Measurements from ENCODE around the gene PPP2R5D. TPM values are rescaled to one million over a fixed set of nuclear protein-coding genes. Genes with fewer than 3 reads are reported as not detected.

PPP2R5D gene
- total and polyA plus RNA-seq, 9 of the 15 experiments (the other 6 are each of a cell fraction or from before 2014, with no cell fraction given), result 1.3 to 96.1 (median 38.4) TPM

DNA sequence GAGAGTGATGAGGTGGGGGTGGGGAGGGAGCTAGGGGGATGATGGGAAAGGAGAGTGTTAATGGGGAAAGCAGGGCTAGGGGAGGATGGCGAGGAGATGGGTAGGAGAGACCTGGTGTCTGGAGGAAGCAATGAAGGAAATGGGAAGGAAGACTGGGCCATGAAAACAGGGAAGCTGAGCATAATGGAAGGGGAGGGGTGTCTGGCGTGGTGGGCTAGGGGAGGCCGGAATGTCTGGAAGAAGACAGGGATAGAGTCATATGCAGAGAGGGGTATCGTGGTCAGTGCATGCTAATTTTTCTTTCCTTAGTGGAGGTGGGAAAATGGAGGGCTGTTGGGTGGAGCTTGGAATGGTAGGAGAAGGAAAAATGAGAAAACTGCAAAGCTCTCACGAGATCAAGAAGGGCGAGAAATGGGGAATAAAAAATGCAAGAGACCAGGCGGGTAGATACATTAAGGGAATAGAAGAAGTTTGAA is 30.1 kb downstream of the PPP2R5D start:
- H3K9ac ChIP-seq (ENCODE audit: insufficient read depth in 1 of 2, low read depth in 2 of 2, low read length in 2 of 2), result peak overlapping the region; percentile 89 to 91
- BruUV-seq (replicated peaks), result TSS peak; percentile 72
- intact Hi-C loops (cut with micrococcal nuclease) (loop anchor here (1.0 to 2.0 kb wide), 3 partner anchors 36 to 85 kb away; partner anchors contain the start of genes CNPY3, KLC4, MRPL2 and PEX6), in situ Hi-C loops (cut with MboI) (no loop called here)
- H3K4me2 ChIP-seq (ENCODE audit: insufficient read depth, low read length), result peak overlapping the region; percentile 100
- peaks cover 4% of the 10 kb centered on the region; the same call in 1 of the 2 replicates for H4K20me1 ChIP-seq (replicated peaks; ENCODE audit: control insufficient read depth, insufficient read depth, low read length)
- peaks cover 70% of the 10 kb centered on the region for H3K36me3 ChIP-seq (ENCODE audit: control insufficient read depth, insufficient read depth, low read length)
- FAIRE-seq (peak; percentile 23), DNase-seq (ENCODE audit: extremely low read depth in 1 of 4, low spot score in 3 of 4) (no peak), ATAC-seq (no peak; the same call in 2 of the 3 replicates)
- peaks cover 49% of the 10 kb centered on the region for H3K79me2 ChIP-seq (ENCODE audit: control insufficient read depth, insufficient read depth, low read length)
- POLR2A ChIA-PET, result interaction anchor here (0.6 to 3.9 kb wide), 26 partner anchors 9 to 1098 kb away, joined by 3 to 23 read pairs (median 4); partner anchors contain the start of genes CUL7, KLC4, MRPL2 and PEX6
- H3K9me3 ChIP-seq (replicated peaks; ENCODE audit: control insufficient read depth, insufficient read depth, low read depth, low read length), result no peaks in the 10 kb centered on the region
- 3% methylated on average over 6 of the region's 7 CpGs for WGBS (ENCODE audit: insufficient coverage, low coverage, missing lambda C conversion rate)
- H3K4me1 ChIP-seq (replicated peaks in 1 of 2; ENCODE audit: control insufficient read depth in 2 of 2, insufficient read depth in 2 of 2, low read length in 2 of 2), result peaks cover 34 to 44% of the 10 kb centered on the region in 2 experiments; a peak in 4 of 5 replicates
- H2AFZ ChIP-seq (ENCODE audit: low read depth, low read length), result peak overlapping the region; percentile 73
- no peaks in the 10 kb centered on the region for H3K27me3 ChIP-seq (ENCODE audit: control insufficient read depth in 2 of 2, insufficient read depth in 2 of 2, low read length in 2 of 2)
- peak overlapping the region; percentile 79 for H3K4me3 ChIP-seq
- H3K9me1 ChIP-seq (ENCODE audit: control insufficient read depth, insufficient read depth, low read length), result no peaks in the 10 kb centered on the region
- peak overlapping the region; percentile 81 for H3K27ac ChIP-seq (ENCODE audit: extremely low read depth, low read depth, low read length)
- CTCF ChIA-PET (ENCODE audit: low intra/inter-chr PET ratio), result no interaction called here
- no peak for TF ChIP-seq KLF10 (CRISPR knock-in tag; IDR thresholded peaks at IDR 0.05)
- TF ChIP-seq, protein P1, sequence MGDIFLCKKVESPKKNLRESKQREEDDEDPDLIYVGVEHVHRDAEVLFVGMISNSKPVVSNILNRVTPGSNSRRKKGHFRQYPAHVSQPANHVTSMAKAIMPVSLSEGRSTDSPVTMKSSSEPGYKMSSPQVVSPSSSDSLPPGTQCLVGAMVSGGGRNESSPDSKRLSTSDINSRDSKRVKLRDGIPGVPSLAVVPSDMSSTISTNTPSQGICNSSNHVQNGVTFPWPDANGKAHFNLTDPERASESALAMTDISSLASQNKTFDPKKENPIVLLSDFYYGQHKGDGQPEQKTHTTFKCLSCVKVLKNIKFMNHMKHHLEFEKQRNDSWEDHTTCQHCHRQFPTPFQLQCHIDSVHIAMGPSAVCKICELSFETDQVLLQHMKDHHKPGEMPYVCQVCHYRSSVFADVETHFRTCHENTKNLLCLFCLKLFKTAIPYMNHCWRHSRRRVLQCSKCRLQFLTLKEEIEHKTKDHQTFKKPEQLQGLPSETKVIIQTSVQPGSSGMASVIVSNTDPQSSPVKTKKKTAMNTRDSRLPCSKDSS (IDR thresholded peaks at IDR 0.05; ENCODE audit: low read depth, partially characterized antibody), result no peak
- TF ChIP-seq, protein P2, sequence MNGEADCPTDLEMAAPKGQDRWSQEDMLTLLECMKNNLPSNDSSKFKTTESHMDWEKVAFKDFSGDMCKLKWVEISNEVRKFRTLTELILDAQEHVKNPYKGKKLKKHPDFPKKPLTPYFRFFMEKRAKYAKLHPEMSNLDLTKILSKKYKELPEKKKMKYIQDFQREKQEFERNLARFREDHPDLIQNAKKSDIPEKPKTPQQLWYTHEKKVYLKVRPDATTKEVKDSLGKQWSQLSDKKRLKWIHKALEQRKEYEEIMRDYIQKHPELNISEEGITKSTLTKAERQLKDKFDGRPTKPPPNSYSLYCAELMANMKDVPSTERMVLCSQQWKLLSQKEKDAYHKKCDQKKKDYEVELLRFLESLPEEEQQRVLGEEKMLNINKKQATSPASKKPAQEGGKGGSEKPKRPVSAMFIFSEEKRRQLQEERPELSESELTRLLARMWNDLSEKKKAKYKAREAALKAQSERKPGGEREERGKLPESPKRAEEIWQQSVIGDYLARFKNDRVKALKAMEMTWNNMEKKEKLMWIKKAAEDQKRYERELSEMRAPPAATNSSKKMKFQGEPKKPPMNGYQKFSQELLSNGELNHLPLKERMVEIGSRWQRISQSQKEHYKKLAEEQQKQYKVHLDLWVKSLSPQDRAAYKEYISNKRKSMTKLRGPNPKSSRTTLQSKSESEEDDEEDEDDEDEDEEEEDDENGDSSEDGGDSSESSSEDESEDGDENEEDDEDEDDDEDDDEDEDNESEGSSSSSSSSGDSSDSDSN (IDR thresholded peaks at IDR 0.05; ENCODE audit: borderline replicate concordance in 1 of 2, low read depth in 2 of 2, low read length in 2 of 2), result no peak
- TF ChIP-seq, protein P3, sequence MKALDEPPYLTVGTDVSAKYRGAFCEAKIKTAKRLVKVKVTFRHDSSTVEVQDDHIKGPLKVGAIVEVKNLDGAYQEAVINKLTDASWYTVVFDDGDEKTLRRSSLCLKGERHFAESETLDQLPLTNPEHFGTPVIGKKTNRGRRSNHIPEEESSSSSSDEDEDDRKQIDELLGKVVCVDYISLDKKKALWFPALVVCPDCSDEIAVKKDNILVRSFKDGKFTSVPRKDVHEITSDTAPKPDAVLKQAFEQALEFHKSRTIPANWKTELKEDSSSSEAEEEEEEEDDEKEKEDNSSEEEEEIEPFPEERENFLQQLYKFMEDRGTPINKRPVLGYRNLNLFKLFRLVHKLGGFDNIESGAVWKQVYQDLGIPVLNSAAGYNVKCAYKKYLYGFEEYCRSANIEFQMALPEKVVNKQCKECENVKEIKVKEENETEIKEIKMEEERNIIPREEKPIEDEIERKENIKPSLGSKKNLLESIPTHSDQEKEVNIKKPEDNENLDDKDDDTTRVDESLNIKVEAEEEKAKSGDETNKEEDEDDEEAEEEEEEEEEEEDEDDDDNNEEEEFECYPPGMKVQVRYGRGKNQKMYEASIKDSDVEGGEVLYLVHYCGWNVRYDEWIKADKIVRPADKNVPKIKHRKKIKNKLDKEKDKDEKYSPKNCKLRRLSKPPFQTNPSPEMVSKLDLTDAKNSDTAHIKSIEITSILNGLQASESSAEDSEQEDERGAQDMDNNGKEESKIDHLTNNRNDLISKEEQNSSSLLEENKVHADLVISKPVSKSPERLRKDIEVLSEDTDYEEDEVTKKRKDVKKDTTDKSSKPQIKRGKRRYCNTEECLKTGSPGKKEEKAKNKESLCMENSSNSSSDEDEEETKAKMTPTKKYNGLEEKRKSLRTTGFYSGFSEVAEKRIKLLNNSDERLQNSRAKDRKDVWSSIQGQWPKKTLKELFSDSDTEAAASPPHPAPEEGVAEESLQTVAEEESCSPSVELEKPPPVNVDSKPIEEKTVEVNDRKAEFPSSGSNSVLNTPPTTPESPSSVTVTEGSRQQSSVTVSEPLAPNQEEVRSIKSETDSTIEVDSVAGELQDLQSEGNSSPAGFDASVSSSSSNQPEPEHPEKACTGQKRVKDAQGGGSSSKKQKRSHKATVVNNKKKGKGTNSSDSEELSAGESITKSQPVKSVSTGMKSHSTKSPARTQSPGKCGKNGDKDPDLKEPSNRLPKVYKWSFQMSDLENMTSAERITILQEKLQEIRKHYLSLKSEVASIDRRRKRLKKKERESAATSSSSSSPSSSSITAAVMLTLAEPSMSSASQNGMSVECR (CRISPR knock-in tag; IDR thresholded peaks at IDR 0.05), result no peak; the same call in none of the 2 replicates
- TF ChIP-seq, protein P4, sequence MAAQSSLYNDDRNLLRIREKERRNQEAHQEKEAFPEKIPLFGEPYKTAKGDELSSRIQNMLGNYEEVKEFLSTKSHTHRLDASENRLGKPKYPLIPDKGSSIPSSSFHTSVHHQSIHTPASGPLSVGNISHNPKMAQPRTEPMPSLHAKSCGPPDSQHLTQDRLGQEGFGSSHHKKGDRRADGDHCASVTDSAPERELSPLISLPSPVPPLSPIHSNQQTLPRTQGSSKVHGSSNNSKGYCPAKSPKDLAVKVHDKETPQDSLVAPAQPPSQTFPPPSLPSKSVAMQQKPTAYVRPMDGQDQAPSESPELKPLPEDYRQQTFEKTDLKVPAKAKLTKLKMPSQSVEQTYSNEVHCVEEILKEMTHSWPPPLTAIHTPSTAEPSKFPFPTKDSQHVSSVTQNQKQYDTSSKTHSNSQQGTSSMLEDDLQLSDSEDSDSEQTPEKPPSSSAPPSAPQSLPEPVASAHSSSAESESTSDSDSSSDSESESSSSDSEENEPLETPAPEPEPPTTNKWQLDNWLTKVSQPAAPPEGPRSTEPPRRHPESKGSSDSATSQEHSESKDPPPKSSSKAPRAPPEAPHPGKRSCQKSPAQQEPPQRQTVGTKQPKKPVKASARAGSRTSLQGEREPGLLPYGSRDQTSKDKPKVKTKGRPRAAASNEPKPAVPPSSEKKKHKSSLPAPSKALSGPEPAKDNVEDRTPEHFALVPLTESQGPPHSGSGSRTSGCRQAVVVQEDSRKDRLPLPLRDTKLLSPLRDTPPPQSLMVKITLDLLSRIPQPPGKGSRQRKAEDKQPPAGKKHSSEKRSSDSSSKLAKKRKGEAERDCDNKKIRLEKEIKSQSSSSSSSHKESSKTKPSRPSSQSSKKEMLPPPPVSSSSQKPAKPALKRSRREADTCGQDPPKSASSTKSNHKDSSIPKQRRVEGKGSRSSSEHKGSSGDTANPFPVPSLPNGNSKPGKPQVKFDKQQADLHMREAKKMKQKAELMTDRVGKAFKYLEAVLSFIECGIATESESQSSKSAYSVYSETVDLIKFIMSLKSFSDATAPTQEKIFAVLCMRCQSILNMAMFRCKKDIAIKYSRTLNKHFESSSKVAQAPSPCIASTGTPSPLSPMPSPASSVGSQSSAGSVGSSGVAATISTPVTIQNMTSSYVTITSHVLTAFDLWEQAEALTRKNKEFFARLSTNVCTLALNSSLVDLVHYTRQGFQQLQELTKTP (IDR thresholded peaks at IDR 0.05; ENCODE audit: low read depth in 1 of 2, partially characterized antibody in 2 of 2), result no peak
- TF ChIP-seq SRSF7 (optimal IDR thresholded peaks at IDR 0.05; ENCODE audit: low read depth, low read length), result no peak
- no peak for TF ChIP-seq ZNF75A (CRISPR knock-in tag; IDR thresholded peaks at IDR 0.05)
- no peak for TF ChIP-seq ZNF253 (CRISPR knock-in tag; conservative IDR thresholded peaks at IDR 0.05)

Data from K562 (cell line).